K562 (cell line): Measurements from ENCODE around the gene KCNA4. TPM values are rescaled to one million over a fixed set of nuclear protein-coding genes. Genes with fewer than 3 reads are reported as not detected.

Experiments used
- ZBTB40 ChIP-seq, 2 experiments: fragments of 450-650 bp in 1 of 2; sonication (generic) in 1 of 2; formaldehyde crosslinking in 1 of 2; IDR thresholded peaks; 2 replicates each; pipeline versions ENCODE4 v1.7.1 to v1.9.0; 2016 to 2022; ENCODE audit warnings: inconsistent platforms in 1 of 2, mild to moderate bottlenecking in 1 of 2, missing genetic modification reagents in 1 of 2
- polyA plus RNA-seq, 8 experiments: library from polyadenylated mRNA; depleted of rRNA in 4 of 8; stranded (reverse) in 5 of 8; unstranded in 3 of 8; fragments of >200 nt; fragmentation: Nextera tagmentation in 2 of 8; fragmentation: Illumina TruSeq in 1 of 8; extraction: Ambion mirVana in 2 of 8; extraction: Trizol in 1 of 8; gene quantifications; 2 replicates each; pipeline versions ENCODE4 v1.2.1 to v1.2.3, GENCODE V29; 2011 to 2014; ENCODE audit warnings: inconsistent platforms in 1 of 8, missing spikeins in 1 of 8
- total RNA-seq, 7 experiments: library from RNA; depleted of rRNA in 6 of 7; stranded (reverse); fragments of >200 nt in 6 of 7; fragmentation: Illumina TruSeq in 2 of 7; extraction: Trizol in 2 of 7; gene quantifications; 2 replicates each; pipeline versions ENCODE4 v1.2.1 to v1.2.3, GENCODE V29; 2011 to 2021; ENCODE audit warnings: low replicate concordance in 1 of 7

KCNA4 gene
- total and polyA plus RNA-seq, 9 of the 15 experiments (the other 6 are each of a cell fraction or from before 2014, with no cell fraction given) = not detected

- TF ChIP-seq ZBTB40 (IDR thresholded peaks at IDR 0.05) = no peak
- TF ChIP-seq ZBTB40 (CRISPR knock-in tag; IDR thresholded peaks at IDR 0.05) = no peak
Measured at GRCh38 chr11:29989174-29989970, 27.5 kb downstream of the KCNA4 start (continued).
